GM21576 (cell line): Measurements from ENCODE around the gene LHX3.

Source experiments
- ATAC-seq: cut with Tn5 transposase; IDR thresholded peaks from one replicate; pipeline ENCODE4 v1.9.1; 2021; ENCODE audit warnings: mild to moderate bottlenecking, moderate library complexity; ENCODE audit not compliant: unreplicated experiment

LHX3 gene

GRCh38 chr9:136204838-136205706, at the start of gene LHX3:
TSS of gene LHX3 (minus strand) at chr9:136205128. CDS start at chr9:136205012, 116 bp downstream.
- no peak for ATAC-seq

- ATAC-seq = no peak
These were observed 48.6 kb upstream of the LHX3 start for GRCh38 chr9:136253246-136254130.

GRCh38 chr9:136252846-136253245, 47.9 kb upstream of the LHX3 start:
- no peak for ATAC-seq

- no peak for ATAC-seq
These were observed 47.4 kb upstream of the LHX3 start for GRCh38 chr9:136252281-136252680.

- ATAC-seq = no peak
These were observed 46.6 kb upstream of the LHX3 start for GRCh38 chr9:136251264-136252115.

- ATAC-seq = no peak
These were observed 45.7 kb upstream of the LHX3 start for GRCh38 chr9:136250676-136251075.

- no peak for ATAC-seq
These were observed 45.1 kb upstream of the LHX3 start for GRCh38 chr9:136249877-136250559.

- ATAC-seq = no peak
These were observed 44.3 kb upstream of the LHX3 start for GRCh38 chr9:136248951-136249876.

GRCh38 chr9:136247947-136248637, 43.2 kb upstream of the LHX3 start:
- no peak for ATAC-seq

- ATAC-seq = no peak
These were observed 42.6 kb upstream of the LHX3 start for GRCh38 chr9:136247551-136247916.

- no peak for ATAC-seq
These were observed 42.1 kb upstream of the LHX3 start for GRCh38 chr9:136246849-136247550.

GRCh38 chr9:136245219-136246150, 40.6 kb upstream of the LHX3 start, which contains the start of gene QSOX2:
TSS of gene QSOX2 (minus strand) at chr9:136245812. CDS start at chr9:136245803, 9 bp downstream.
- ATAC-seq = no peak

GRCh38 chr9:136244969-136245218, 40.0 kb upstream of the LHX3 start:
- ATAC-seq = no peak

GRCh38 chr9:136244122-136244968, 39.4 kb upstream of the LHX3 start:
- ATAC-seq = no peak

- no peak for ATAC-seq
These were observed 38.7 kb upstream of the LHX3 start for GRCh38 chr9:136243631-136244030.

- ATAC-seq = no peak
These were observed 38.1 kb upstream of the LHX3 start for GRCh38 chr9:136242918-136243525.
